SK-N-SH treated with all-trans-retinoic acid at 6 μM for 48 hours (cell line): Measurements from ENCODE around the gene CTCF.

Source experiments
- ATAC-seq: fragments of 200-7000 bp; cut with Tn5 transposase; 3 replicates; pipeline ENCODE4 v1.9.1; 2020; ENCODE audit warnings: mild to moderate bottlenecking, moderate library complexity
- ARNTL ChIP-seq: fragments of 450-650 bp; formaldehyde crosslinking; IDR thresholded peaks from 2 replicates; pipeline ENCODE4 v1.5.0; 2020; ENCODE audit warnings: low read depth, mild to moderate bottlenecking, moderate library complexity, borderline replicate concordance
- CSDC2 ChIP-seq: fragments of 250-450 bp; sonication (Bioruptor Pico); IDR thresholded peaks from 2 replicates; pipeline ENCODE4 v1.5.0; 2020; ENCODE audit warnings: mild to moderate bottlenecking, moderate library complexity
- GLIS3 ChIP-seq: fragments of 250-450 bp; sonication (Bioruptor Pico); IDR thresholded peaks from 2 replicates; pipeline ENCODE4 v1.5.0; 2020; ENCODE audit warnings: mild to moderate bottlenecking, moderate library complexity
- ISL1 ChIP-seq: fragments of 250-450 bp; sonication (Bioruptor Pico); IDR thresholded peaks from 2 replicates; pipeline ENCODE4 v2.1.2; 2022; ENCODE audit warnings: mild to moderate bottlenecking, moderate library complexity
- OSR1 ChIP-seq: fragments of 250-450 bp; sonication (Bioruptor Pico); IDR thresholded peaks from 2 replicates; pipeline ENCODE4 v1.8.0; 2022; ENCODE audit warnings: moderate library complexity, mild to moderate bottlenecking, inconsistent platforms
- POU6F1 ChIP-seq: fragments of 250-450 bp; sonication (Bioruptor Pico); IDR thresholded peaks from 2 replicates; pipeline ENCODE4 v1.8.0; 2021; ENCODE audit warnings: low read depth, mild to moderate bottlenecking, moderate library complexity, borderline replicate concordance
- RARB ChIP-seq: fragments of 250-450 bp; sonication (Bioruptor Pico); IDR thresholded peaks from 2 replicates; pipeline ENCODE4 v1.8.0; 2021; ENCODE audit warnings: mild to moderate bottlenecking, moderate library complexity
- SNAI2 ChIP-seq: fragments of 250-450 bp; sonication (Bioruptor Pico); IDR thresholded peaks from 2 replicates; pipeline ENCODE4 v1.5.0; 2020; ENCODE audit warnings: mild to moderate bottlenecking, moderate library complexity
- TCF4 ChIP-seq: fragments of 250-450 bp; sonication (Bioruptor Pico); IDR thresholded peaks from 2 replicates; pipeline ENCODE4 v1.8.0; 2021; ENCODE audit warnings: mild to moderate bottlenecking, moderate library complexity, borderline replicate concordance
- TOX ChIP-seq: fragments of 250-450 bp; sonication (Bioruptor Pico); IDR thresholded peaks from 2 replicates; pipeline ENCODE4 v1.8.0; 2021; ENCODE audit warnings: mild to moderate bottlenecking, moderate library complexity, borderline replicate concordance
- TSHZ2 ChIP-seq: fragments of 250-450 bp; sonication (Bioruptor Pico); IDR thresholded peaks from 2 replicates; pipeline ENCODE4 v1.5.0; 2020; ENCODE audit warnings: mild to moderate bottlenecking, moderate library complexity
- ZC3H10 ChIP-seq: fragments of 250-450 bp; sonication (Bioruptor Pico); IDR thresholded peaks from 2 replicates; pipeline ENCODE4 v1.5.1; 2021; ENCODE audit warnings: mild to moderate bottlenecking, moderate library complexity
- ZFP3 ChIP-seq: fragments of 250-450 bp; sonication (Bioruptor Pico); IDR thresholded peaks from 2 replicates; pipeline ENCODE4 v1.5.0; 2020; ENCODE audit warnings: mild to moderate bottlenecking, moderate library complexity
- ZNF565 ChIP-seq: fragments of 450-650 bp; formaldehyde crosslinking; conservative IDR thresholded peaks from 2 replicates; pipeline ENCODE4 v1.5.0; 2020; ENCODE audit warnings: low read depth, mild to moderate bottlenecking, moderate library complexity
- ZNF70 ChIP-seq: fragments of 450-650 bp; formaldehyde crosslinking; IDR thresholded peaks from 2 replicates; pipeline ENCODE4 v1.5.0; 2020; ENCODE audit warnings: mild to moderate bottlenecking, moderate library complexity
- ZNF8 ChIP-seq: fragments of 450-650 bp; formaldehyde crosslinking; IDR thresholded peaks from 2 replicates; pipeline ENCODE4 v1.5.0; 2020; ENCODE audit warnings: mild to moderate bottlenecking, moderate library complexity
- TF ChIP-seq, protein P1 (sequence below): fragments of 250-450 bp; sonication (Bioruptor Pico); IDR thresholded peaks from 2 replicates; pipeline ENCODE4 v1.5.1; 2020; ENCODE audit warnings: low read depth, mild to moderate bottlenecking, moderate library complexity
- TF ChIP-seq, protein P2 (sequence below): fragments of 250-450 bp; sonication (Bioruptor Pico); IDR thresholded peaks from 2 replicates; pipeline ENCODE4 v1.8.0; 2020; ENCODE audit warnings: mild to moderate bottlenecking, moderate library complexity, borderline replicate concordance
- TF ChIP-seq, protein P3 (sequence below): fragments of 250-450 bp; sonication (Bioruptor Pico); IDR thresholded peaks from 2 replicates; pipeline ENCODE4 v1.5.1; 2021; ENCODE audit warnings: mild to moderate bottlenecking, moderate library complexity

CTCF gene

GRCh38 chr16:67541391-67542263 is 20.7 kb upstream of the CTCF start:
- ATAC-seq, result no peak
- TF ChIP-seq SNAI2 (CRISPR knock-in tag) (no peak), RARB (no peak), OSR1 (CRISPR knock-in tag) (no peak), ZNF70 (CRISPR knock-in tag) (no peak), ZC3H10 (CRISPR knock-in tag) (no peak), ZNF8 (CRISPR knock-in tag) (no peak), CSDC2 (CRISPR knock-in tag) (no peak), TSHZ2 (CRISPR knock-in tag) (no peak)
- TF ChIP-seq, protein P1, sequence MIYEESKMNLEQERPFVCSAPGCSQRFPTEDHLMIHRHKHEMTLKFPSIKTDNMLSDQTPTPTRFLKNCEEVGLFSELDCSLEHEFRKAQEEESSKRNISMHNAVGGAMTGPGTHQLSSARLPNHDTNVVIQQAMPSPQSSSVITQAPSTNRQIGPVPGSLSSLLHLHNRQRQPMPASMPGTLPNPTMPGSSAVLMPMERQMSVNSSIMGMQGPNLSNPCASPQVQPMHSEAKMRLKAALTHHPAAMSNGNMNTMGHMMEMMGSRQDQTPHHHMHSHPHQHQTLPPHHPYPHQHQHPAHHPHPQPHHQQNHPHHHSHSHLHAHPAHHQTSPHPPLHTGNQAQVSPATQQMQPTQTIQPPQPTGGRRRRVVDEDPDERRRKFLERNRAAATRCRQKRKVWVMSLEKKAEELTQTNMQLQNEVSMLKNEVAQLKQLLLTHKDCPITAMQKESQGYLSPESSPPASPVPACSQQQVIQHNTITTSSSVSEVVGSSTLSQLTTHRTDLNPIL (CRISPR knock-in tag), result no peak

DNA sequence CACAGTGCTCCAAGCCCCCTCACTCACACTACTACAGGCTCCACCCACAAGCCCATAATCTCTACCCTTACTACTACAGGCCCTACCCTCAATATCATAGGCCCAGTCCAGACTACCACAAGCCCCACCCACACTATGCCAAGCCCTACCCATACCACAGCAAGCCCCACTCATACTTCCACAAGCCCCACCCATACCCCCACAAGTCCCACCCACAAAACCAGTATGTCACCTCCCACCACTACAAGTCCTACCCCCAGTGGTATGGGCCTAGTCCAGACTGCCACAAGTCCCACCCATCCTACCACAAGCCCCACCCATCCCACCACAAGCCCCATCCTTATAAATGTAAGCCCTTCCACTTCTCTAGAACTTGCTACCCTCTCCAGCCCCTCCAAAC is 19.9 kb upstream of the CTCF start:
- TF ChIP-seq ZNF70 (CRISPR knock-in tag), result no peak
- TF ChIP-seq ZNF565 (CRISPR knock-in tag), result no peak
- TF ChIP-seq TOX (CRISPR knock-in tag), result no peak
- TF ChIP-seq, protein P2, sequence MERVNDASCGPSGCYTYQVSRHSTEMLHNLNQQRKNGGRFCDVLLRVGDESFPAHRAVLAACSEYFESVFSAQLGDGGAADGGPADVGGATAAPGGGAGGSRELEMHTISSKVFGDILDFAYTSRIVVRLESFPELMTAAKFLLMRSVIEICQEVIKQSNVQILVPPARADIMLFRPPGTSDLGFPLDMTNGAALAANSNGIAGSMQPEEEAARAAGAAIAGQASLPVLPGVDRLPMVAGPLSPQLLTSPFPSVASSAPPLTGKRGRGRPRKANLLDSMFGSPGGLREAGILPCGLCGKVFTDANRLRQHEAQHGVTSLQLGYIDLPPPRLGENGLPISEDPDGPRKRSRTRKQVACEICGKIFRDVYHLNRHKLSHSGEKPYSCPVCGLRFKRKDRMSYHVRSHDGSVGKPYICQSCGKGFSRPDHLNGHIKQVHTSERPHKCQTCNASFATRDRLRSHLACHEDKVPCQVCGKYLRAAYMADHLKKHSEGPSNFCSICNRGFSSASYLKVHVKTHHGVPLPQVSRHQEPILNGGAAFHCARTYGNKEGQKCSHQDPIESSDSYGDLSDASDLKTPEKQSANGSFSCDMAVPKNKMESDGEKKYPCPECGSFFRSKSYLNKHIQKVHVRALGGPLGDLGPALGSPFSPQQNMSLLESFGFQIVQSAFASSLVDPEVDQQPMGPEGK (CRISPR knock-in tag), result no peak
- no peak for TF ChIP-seq ISL1 (CRISPR knock-in tag)
- no peak for TF ChIP-seq RARB
- TF ChIP-seq ZFP3 (CRISPR knock-in tag), result no peak
- TF ChIP-seq ZC3H10 (CRISPR knock-in tag), result no peak
- TF ChIP-seq, protein P3, sequence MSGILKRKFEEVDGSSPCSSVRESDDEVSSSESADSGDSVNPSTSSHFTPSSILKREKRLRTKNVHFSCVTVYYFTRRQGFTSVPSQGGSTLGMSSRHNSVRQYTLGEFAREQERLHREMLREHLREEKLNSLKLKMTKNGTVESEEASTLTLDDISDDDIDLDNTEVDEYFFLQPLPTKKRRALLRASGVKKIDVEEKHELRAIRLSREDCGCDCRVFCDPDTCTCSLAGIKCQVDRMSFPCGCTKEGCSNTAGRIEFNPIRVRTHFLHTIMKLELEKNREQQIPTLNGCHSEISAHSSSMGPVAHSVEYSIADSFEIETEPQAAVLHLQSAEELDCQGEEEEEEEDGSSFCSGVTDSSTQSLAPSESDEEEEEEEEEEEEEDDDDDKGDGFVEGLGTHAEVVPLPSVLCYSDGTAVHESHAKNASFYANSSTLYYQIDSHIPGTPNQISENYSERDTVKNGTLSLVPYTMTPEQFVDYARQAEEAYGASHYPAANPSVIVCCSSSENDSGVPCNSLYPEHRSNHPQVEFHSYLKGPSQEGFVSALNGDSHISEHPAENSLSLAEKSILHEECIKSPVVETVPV, result no peak
- TF ChIP-seq GLIS3, result no peak
- no peak for TF ChIP-seq OSR1 (CRISPR knock-in tag)
- TF ChIP-seq ZNF8 (CRISPR knock-in tag), result no peak
- TF ChIP-seq ARNTL (CRISPR knock-in tag), result no peak
- no peak for TF ChIP-seq TCF4 (CRISPR knock-in tag)
- no peak for TF ChIP-seq CSDC2 (CRISPR knock-in tag)
- no peak for TF ChIP-seq POU6F1

GRCh38 chr16:67543036-67543435 is 19.3 kb upstream of the CTCF start:
- ATAC-seq, result no peak
- TF ChIP-seq CSDC2 (CRISPR knock-in tag) (no peak), TCF4 (CRISPR knock-in tag) (no peak), GLIS3 (no peak)
- TF ChIP-seq, all 23 proteins: peak for 0

More for the DNA sequence above, 19.9 kb upstream of the CTCF start:
- peak; percentile 69 for ATAC-seq
